Esophagus squamous epithelium (tissue), 4 donors: ENCODE measurements around the gene UGT2B10.

ENCODE experiments used
- CTCF ChIP-seq, 6 experiments: fragments of 450-650 bp in 4 of 6; fragments of 200-600 bp in 2 of 6; sonication (generic) in 2 of 6; IDR thresholded peaks; one replicate each; pipeline ENCODE4 v1.5.1; 2016 to 2019; ENCODE audit warnings: antibody characterized with exemption in 6 of 6, mild to moderate bottlenecking in 4 of 6, moderate library complexity in 4 of 6
- POLR2A ChIP-seq, 4 donors: fragments of 450-650 bp; IDR thresholded peaks; one replicate each; pipeline ENCODE4 v1.6.1; 2017; ENCODE audit warnings: antibody characterized with exemption in 4 of 4, mild to moderate bottlenecking in 4 of 4, moderate library complexity in 3 of 4

GRCh38 chr4:68808060-68808459, 7.7 kb upstream of the UGT2B10 start:
- TF ChIP-seq CTCF (IDR thresholded peaks at IDR 0.05), result no peak
- no peak for TF ChIP-seq POLR2A (IDR thresholded peaks at IDR 0.05)
